GM12801 (cell line): ENCODE data around the gene A4GALT.

Source experiments
- TF ChIP-seq, protein P1 (sequence below): IDR thresholded peaks from one replicate; pipeline ENCODE4 v1.5.1; 2011; ENCODE audit warnings: control low read depth; ENCODE audit not compliant: insufficient read length; ENCODE audit errors: extremely low read depth

Gene A4GALT

DNA sequence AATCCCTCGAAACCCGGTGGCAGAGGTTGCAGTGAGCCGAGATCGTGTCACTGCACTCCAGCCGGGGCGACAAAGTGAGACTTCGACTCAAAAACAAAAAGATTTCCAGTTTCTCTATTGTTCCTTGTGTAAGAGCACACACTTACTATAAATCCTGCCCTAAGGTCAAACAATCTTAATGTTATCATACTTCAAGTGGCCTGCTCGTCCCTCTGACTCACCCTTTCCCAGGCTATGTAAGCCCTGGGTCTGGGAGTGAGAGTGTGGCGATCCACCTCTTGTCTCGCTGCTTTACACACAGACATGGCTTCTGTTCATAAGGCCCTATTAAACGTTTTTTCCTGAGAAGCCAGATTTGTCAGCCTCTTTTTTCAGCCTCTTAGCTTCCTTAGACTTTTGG is 24.4 kb upstream of the A4GALT start:
- TF ChIP-seq, protein P1, sequence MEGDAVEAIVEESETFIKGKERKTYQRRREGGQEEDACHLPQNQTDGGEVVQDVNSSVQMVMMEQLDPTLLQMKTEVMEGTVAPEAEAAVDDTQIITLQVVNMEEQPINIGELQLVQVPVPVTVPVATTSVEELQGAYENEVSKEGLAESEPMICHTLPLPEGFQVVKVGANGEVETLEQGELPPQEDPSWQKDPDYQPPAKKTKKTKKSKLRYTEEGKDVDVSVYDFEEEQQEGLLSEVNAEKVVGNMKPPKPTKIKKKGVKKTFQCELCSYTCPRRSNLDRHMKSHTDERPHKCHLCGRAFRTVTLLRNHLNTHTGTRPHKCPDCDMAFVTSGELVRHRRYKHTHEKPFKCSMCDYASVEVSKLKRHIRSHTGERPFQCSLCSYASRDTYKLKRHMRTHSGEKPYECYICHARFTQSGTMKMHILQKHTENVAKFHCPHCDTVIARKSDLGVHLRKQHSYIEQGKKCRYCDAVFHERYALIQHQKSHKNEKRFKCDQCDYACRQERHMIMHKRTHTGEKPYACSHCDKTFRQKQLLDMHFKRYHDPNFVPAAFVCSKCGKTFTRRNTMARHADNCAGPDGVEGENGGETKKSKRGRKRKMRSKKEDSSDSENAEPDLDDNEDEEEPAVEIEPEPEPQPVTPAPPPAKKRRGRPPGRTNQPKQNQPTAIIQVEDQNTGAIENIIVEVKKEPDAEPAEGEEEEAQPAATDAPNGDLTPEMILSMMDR: no peak

DNA sequence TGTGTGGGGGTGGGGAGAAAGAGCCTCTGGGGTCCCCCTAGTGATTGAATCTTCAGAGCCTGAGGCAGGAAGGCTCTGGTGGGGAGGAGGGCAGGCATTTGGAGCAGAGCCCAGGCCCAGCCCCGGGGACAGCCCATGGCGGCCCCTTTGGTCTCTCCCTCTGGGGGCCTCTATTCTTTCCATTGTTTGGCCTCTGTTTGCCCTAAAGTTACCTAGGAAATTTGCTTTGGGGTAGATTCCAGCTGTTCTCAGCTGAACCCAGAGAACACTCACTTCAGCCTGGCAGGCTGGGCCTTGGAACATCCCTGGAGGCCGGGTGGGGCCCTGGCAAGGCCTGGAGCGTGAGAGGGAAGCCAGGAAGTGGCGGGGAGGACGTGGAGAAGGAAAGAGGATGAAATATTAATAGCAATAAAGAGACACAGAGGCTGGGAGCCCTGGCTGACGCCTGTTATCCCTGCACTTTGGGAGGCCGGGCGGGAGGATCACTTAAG is 22.9 kb upstream of the A4GALT start:
- TF ChIP-seq, protein P1: no peak

DNA sequence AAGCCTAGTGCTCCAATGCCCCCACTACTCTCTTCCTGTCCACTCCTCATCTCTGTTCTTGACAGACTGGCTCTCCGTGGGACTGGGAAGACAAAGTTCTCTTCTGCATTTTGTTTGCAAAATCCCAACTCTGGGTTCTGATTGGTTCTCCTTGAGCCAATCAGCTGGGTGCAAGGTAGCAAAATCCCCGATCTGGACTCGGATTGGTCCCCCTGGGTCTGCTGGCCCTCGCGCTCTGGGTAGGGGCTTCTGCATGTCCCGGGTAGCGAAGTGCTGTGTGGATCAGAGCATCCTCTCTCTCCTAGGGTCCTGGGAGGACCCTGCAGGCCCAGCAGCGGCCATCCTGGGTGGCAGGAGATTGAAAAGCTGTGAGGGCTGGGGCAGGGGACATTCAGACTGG is 22.3 kb upstream of the A4GALT start:
- TF ChIP-seq, protein P1: no peak

DNA sequence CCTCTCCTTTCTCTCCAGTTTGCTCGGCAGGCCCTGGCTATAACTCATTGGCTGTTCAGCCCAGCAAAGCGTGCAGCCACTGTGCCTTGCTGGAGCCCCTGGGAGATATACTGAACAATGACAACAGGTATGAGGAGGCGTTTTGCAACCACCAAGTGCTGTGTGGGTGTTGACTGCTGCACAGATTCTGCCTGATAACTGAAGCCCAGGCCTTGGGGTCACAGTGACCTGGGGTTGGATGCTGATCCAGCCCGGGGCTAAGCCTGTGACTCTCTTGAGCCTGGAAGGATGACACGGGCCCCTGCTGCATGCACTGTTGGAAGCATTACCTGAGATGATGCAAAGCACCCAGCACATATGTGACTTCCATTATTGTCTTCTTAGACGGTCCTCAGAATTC is 13.7 kb upstream of the A4GALT start:
- TF ChIP-seq, protein P1: no peak

DNA sequence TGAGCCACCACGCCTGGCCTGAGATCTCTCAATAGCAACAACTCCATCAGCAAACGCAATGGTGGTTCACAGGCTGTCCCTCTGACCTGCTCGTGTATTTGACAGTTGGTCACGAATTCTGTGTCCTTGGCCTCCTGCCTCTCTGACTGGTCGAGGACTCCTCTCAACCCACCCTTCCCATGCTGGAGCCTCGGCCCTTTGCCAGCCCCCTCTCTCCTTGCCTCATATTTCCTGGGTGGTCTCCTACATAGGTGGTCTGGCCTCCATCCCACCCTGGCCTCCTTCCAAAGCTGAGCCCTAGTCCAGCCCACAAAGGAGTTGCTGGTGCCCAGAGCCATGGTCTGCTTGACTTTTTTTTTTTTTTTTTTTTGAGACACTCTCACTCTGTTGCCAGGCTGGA is 11.4 kb upstream of the A4GALT start:
- TF ChIP-seq, protein P1: no peak

DNA sequence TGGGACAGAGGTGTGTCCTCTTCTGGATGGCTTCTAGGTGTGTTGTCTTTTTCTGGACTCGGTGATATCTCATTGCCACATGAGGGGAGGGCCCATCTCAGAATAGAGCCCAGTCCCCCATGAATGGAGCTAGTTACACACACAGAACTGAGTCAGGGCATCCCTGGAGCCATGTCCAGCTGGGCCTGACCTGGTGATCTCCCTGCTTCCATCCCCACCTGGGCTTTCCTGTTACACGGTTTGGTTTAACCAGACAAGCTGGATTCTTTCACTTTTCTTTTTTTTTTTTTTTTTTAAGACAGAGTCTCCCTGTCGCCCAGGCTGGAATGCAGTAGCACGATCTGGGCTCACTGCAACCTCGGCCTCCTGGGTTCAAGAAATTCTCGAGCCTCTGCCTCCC is 6.1 kb upstream of the A4GALT start:
- TF ChIP-seq, protein P1: no peak

DNA sequence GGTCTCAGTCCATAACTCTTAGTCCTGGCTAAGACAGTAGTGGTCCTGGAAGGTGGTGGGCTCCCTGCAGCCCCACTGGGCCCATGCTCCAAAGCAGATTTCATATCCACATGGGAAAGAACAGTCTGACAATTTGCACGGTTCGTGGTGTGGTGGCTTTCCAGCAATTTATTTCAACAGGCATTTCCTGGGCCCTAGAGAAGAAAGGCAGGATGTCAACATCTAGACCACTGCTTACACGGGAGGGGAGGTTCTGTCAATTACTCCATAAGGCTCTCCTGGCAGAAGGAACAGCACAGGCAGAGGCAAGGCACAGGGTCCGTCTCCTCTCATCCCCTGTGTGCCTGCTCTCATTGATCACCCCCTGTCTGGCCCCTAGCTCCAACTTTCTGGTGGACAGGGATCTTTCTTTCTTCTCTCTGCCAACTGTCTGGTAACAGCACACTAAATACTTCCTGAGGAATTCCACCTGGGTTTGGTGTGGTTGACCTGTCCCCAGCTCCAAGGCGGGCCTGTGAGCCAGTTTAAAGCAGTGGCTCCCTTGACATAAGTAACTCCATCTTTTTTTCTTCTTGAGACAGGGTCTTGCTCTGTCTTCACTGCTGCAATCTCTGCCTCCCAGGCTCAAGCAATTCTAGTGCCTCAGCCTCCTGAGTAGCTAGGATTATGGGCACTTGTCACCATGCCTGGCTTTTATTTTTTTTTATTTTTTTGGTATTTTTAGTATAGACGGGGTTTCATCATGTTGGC is 5.1 kb upstream of the A4GALT start:
- TF ChIP-seq, protein P1: no peak
